Breast epithelium (tissue), 3 donors: Measurements from ENCODE around the gene RPP38.

Source experiments
- CTCF ChIP-seq, 3 donors: fragments of 450-650 bp; IDR thresholded peaks; one replicate each; pipeline ENCODE4 v1.5.1; 2016 to 2017; ENCODE audit warnings: antibody characterized with exemption in 3 of 3, mild to moderate bottlenecking in 3 of 3, moderate library complexity in 3 of 3
- POLR2A ChIP-seq: fragments of 450-650 bp; IDR thresholded peaks from one replicate; pipeline ENCODE4 v1.6.1; 2016; ENCODE audit warnings: antibody characterized with exemption, mild to moderate bottlenecking, moderate library complexity

DNA sequence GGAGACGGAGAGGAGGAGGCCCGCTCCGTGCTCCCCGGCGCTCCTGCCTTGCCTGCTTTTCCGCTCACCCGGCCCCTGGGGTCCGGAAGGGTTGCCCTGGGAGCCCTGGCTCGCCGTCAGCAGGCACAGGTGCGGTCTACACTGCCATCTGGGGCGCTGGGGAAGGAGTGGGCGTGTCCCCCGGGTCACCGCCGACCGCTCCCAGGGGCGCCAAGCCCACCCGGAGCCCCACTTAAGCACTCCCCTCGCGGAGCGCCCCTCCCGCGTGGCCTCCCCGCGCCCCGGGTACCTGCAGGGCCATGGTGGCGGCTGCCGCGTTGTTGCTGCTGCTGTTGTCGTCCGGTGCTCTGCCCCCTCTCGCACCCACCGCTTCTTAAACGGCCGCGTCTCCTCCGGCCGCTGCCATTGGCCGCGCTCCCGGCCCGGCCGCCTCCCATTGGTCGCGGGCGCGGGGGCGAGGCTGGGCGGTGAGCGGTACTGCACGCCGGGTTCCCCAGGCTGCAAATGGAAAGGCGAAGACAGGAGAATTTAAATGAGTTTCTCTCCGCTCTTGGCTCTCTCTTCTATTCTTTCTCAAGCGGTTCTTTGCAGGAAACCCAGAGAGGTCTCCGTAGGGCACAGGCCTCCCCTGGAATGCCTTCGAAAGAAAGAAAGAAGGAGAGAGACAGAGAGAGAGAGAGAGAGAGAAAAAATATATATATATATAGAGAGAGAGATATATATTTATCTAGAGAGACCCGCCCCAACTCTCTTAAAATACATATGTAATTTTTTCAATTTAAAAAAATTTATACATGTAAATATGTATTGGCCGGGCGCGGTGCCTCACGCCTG lies 8.5 kb upstream of the RPP38 start, which contains the start of gene ACBD7:
- TF ChIP-seq CTCF (IDR thresholded peaks at IDR 0.05) (peak; percentile 35 to 75 (median 53)), POLR2A (no peak)
